ENCODE data around the gene SMC1B.

SMC1B gene

DNA sequence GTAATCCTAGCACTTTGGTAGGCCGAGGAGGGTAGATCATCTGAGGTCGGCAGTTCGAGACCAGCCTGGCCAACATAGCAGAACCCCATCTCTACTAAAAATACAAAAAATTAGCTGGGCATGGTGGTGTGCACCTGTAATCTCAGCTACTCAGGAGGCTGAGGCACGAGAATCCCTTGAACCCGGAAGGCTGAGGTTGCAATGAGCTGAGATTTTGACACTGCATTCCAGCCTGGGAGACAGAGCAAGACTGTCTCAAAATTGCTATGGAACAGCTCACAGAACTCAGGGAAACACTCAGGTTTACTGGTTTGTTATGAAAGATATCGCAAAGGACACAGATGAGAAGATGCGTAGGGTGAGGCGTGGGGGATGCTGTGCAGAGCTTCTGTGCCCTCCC, 101.0 kb downstream of the SMC1B start:
- H3K4me3 ChIP-seq (ENCODE audit: low read depth, low read length) = no peak overlapping the region
- H3K9ac ChIP-seq (ENCODE audit: low read length) = no peak overlapping the region
- peaks cover 14% of the 10 kb centered on the region for H3K79me1 ChIP-seq (ENCODE audit: low read length)
- H3K4me1 ChIP-seq (ENCODE audit: control insufficient read depth in 1 of 2, insufficient read depth in 2 of 2, low read length in 2 of 2) = peaks cover 26 to 32% of the 10 kb centered on the region in 2 experiments
- H3K4me2 ChIP-seq (ENCODE audit: low read length) = no peak overlapping the region
- H3K9me3 ChIP-seq (ENCODE audit: insufficient read depth, low read depth, low read length) = peaks cover 3% of the 10 kb centered on the region
- no peak overlapping the region for H4K12ac ChIP-seq (ENCODE audit: low read depth, low read length)
- H4K91ac ChIP-seq (ENCODE audit: low read depth, low read length) = no peak overlapping the region
- H2BK120ac ChIP-seq (ENCODE audit: insufficient read depth, low read length, poor library complexity) = peak overlapping the region; percentile 20
- no peak overlapping the region for H4K8ac ChIP-seq (ENCODE audit: low read depth, low read length)
- peak; percentile 33 to 59 for DNase-seq
- H3K36me3 ChIP-seq (ENCODE audit: control insufficient read depth in 1 of 2, insufficient read depth in 2 of 2, low read length in 2 of 2) = no peaks in the 10 kb centered on the region
- no peak overlapping the region for H3K4ac ChIP-seq (ENCODE audit: low read depth, low read length)
- peak overlapping the region; percentile 28 for H3K27ac ChIP-seq (ENCODE audit: low read depth, low read length)
- H3K18ac ChIP-seq (ENCODE audit: low read length) = no peak overlapping the region
- H2AK5ac ChIP-seq (ENCODE audit: low read length) = no peak overlapping the region
- H3K14ac ChIP-seq (ENCODE audit: low read length) = no peak overlapping the region
- H3K23ac ChIP-seq (ENCODE audit: low read length) = no peak overlapping the region
- H3K27me3 ChIP-seq (ENCODE audit: insufficient read depth, low read length) = no peaks in the 10 kb centered on the region
- H3K79me2 ChIP-seq (ENCODE audit: control insufficient read depth, insufficient read depth, low read length, poor library complexity) = peaks cover 18% of the 10 kb centered on the region
- no peak overlapping the region for H2BK12ac ChIP-seq (ENCODE audit: low read length)
- no CpG with 5 or more reads among the region's 8 CpGs for WGBS (ENCODE audit: extremely low coverage, insufficient coverage, insufficient read length)
- no peak overlapping the region for H2AFZ ChIP-seq (ENCODE audit: insufficient read depth, low read length, poor library complexity)
- H2BK5ac ChIP-seq (ENCODE audit: low read depth, low read length, poor library complexity) = peak overlapping the region; percentile 6

GRCh38 chr22:45310977-45311531, 102.3 kb downstream of the SMC1B start:
- DNase-seq = no peak
- Histone ChIP-seq H3K79me1 (ENCODE audit: low read length) (peaks cover 14% of the 10 kb centered on the region), H3K14ac (ENCODE audit: low read length) (no peak overlapping the region), H3K9ac (ENCODE audit: low read length) (no peak overlapping the region), H3K4ac (ENCODE audit: low read depth, low read length) (peak overlapping the region; percentile 89), H2AK5ac (ENCODE audit: low read length) (no peak overlapping the region), H3K27ac (ENCODE audit: low read depth, low read length) (no peak overlapping the region), H2BK5ac (ENCODE audit: low read depth, low read length, poor library complexity) (no peak overlapping the region), H3K4me2 (ENCODE audit: low read length) (peak overlapping the region; percentile 94), H4K12ac (ENCODE audit: low read depth, low read length) (no peak overlapping the region), H3K9me3 (ENCODE audit: insufficient read depth, low read depth, low read length) (peaks cover 3% of the 10 kb centered on the region), H3K79me2 (ENCODE audit: control insufficient read depth, insufficient read depth, low read length, poor library complexity) (peaks cover 17% of the 10 kb centered on the region), H3K27me3 (ENCODE audit: insufficient read depth, low read length) (no peaks in the 10 kb centered on the region), H3K36me3 (ENCODE audit: control insufficient read depth in 1 of 2, insufficient read depth in 2 of 2, low read length in 2 of 2) (no peaks in the 10 kb centered on the region), H4K91ac (ENCODE audit: low read depth, low read length) (no peak overlapping the region), H2BK12ac (ENCODE audit: low read length) (no peak overlapping the region), H4K8ac (ENCODE audit: low read depth, low read length) (no peak overlapping the region), H3K4me3 (ENCODE audit: low read depth, low read length) (no peak overlapping the region), H2AFZ (ENCODE audit: insufficient read depth, low read length, poor library complexity) (no peak overlapping the region), H3K18ac (ENCODE audit: low read length) (peak overlapping the region; percentile 59), H3K23ac (ENCODE audit: low read length) (no peak overlapping the region), H3K4me1 (ENCODE audit: control insufficient read depth in 1 of 2, insufficient read depth in 2 of 2, low read length in 2 of 2) (peaks cover 24 to 32% of the 10 kb centered on the region in 2 experiments), H2BK120ac (ENCODE audit: insufficient read depth, low read length, poor library complexity) (no peak overlapping the region)
- WGBS (ENCODE audit: extremely low coverage, insufficient coverage, insufficient read length) = no CpG with 5 or more reads among the region's 14 CpGs

GRCh38 chr22:45310331-45310976, 102.9 kb downstream of the SMC1B start:
- no CpG with 5 or more reads among the region's 33 CpGs for WGBS (ENCODE audit: extremely low coverage, insufficient coverage, insufficient read length)
- Histone ChIP-seq H4K12ac (ENCODE audit: low read depth, low read length) (peak overlapping the region; percentile 3), H3K79me2 (ENCODE audit: control insufficient read depth, insufficient read depth, low read length, poor library complexity) (peaks cover 17% of the 10 kb centered on the region), H3K9ac (ENCODE audit: low read length) (peak overlapping the region; percentile 68), H3K27ac (ENCODE audit: low read depth, low read length) (peak overlapping the region; percentile 73), H3K4me3 (ENCODE audit: low read depth, low read length) (peak overlapping the region; percentile 83), H3K4me1 (ENCODE audit: control insufficient read depth in 1 of 2, insufficient read depth in 2 of 2, low read length in 2 of 2) (peaks cover 24 to 32% of the 10 kb centered on the region in 2 experiments), H4K8ac (ENCODE audit: low read depth, low read length) (peak overlapping the region; percentile 6), H3K79me1 (ENCODE audit: low read length) (peaks cover 14% of the 10 kb centered on the region), H3K36me3 (ENCODE audit: control insufficient read depth in 1 of 2, insufficient read depth in 2 of 2, low read length in 2 of 2) (no peaks in the 10 kb centered on the region), H2BK5ac (ENCODE audit: low read depth, low read length, poor library complexity) (peak overlapping the region; percentile 31), H3K4me2 (ENCODE audit: low read length) (peak overlapping the region; percentile 94), H2BK12ac (ENCODE audit: low read length) (peak overlapping the region; percentile 29), H3K27me3 (ENCODE audit: insufficient read depth, low read length) (no peaks in the 10 kb centered on the region), H2AK5ac (ENCODE audit: low read length) (no peak overlapping the region), H4K91ac (ENCODE audit: low read depth, low read length) (peak overlapping the region; percentile 75), H3K18ac (ENCODE audit: low read length) (peak overlapping the region; percentile 73), H2BK120ac (ENCODE audit: insufficient read depth, low read length, poor library complexity) (no peak overlapping the region), H2AFZ (ENCODE audit: insufficient read depth, low read length, poor library complexity) (peak overlapping the region; percentile 23), H3K9me3 (ENCODE audit: insufficient read depth, low read depth, low read length) (peaks cover 3% of the 10 kb centered on the region), H3K4ac (ENCODE audit: low read depth, low read length) (peak overlapping the region; percentile 94), H3K23ac (ENCODE audit: low read length) (no peak overlapping the region), H3K14ac (ENCODE audit: low read length) (peak overlapping the region; percentile 70)
- no peak for DNase-seq

DNA sequence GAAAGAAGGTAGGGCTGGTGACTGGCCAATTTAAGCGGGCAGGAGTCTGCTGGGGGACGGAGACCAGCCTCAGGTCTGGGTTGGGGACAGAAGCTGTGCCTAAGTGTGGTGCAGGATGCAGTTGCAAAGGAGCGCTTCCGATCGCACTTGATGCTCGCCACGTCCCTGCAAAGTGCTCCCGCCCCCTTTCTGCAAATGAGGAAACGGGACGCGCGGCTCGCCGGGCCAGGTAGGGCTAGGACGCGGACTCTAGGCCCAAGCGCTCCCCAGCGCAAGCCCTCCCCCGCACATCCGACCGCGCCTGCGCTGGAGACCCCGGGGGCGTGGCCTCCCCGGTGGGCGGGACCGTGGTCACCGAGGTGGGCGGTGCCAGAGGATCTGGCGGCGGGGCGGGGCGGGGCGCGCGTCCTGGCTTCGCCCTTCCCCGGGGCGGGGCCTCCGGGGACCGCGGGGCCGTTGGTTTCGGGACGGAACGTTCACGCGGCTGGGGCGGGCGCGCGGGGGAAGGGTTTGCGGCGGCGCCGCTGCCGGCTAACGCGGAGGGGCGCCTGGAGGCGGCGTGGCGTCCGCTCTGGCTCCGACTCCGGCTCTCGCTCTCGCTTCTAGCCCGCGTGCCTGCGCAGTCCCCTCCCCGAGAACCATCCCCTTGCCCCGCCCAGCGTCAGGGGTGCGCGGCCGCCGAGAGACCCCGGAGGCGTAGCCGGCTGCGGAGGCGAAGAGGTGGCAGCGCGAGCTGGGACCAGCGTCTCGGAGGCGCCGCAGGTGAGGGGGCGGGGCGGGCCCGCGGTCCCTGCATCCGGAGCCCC, 103.8 kb downstream of the SMC1B start, which contains the start of gene FAM118A:
TSS of gene FAM118A (plus strand) at position 513 of the 806 bp plus-strand sequence. CDS start 12,446 bp downstream, outside the sequence.
- Histone ChIP-seq H4K8ac (ENCODE audit: low read depth, low read length) (peak within 1 kb of the TSS; percentile 73), H3K18ac (ENCODE audit: low read length) (peak within 1 kb of the TSS; percentile 73), H3K36me3 (ENCODE audit: control insufficient read depth in 1 of 2, insufficient read depth in 2 of 2, low read length in 2 of 2) (no peaks in the 10 kb centered on the region), H4K91ac (ENCODE audit: low read depth, low read length) (peak within 1 kb of the TSS; percentile 79), H3K9ac (ENCODE audit: low read length) (peak within 1 kb of the TSS; percentile 68), H3K4me3 (ENCODE audit: low read depth, low read length) (peak within 1 kb of the TSS; percentile 83), H3K27me3 (ENCODE audit: insufficient read depth, low read length) (no peaks in the 10 kb centered on the region), H3K79me1 (ENCODE audit: low read length) (peaks cover 14% of the 10 kb centered on the region), H2BK12ac (ENCODE audit: low read length) (peak within 1 kb of the TSS; percentile 47), H2BK5ac (ENCODE audit: low read depth, low read length, poor library complexity) (peak within 1 kb of the TSS; percentile 31), H3K79me2 (ENCODE audit: control insufficient read depth, insufficient read depth, low read length, poor library complexity) (peaks cover 17% of the 10 kb centered on the region), H3K9me3 (ENCODE audit: insufficient read depth, low read depth, low read length) (peaks cover 3% of the 10 kb centered on the region), H2AFZ (ENCODE audit: insufficient read depth, low read length, poor library complexity) (peak within 1 kb of the TSS; percentile 64), H3K14ac (ENCODE audit: low read length) (peak within 1 kb of the TSS; percentile 75), H3K27ac (ENCODE audit: low read depth, low read length) (peak within 1 kb of the TSS; percentile 73), H3K23ac (ENCODE audit: low read length) (no peak within 1 kb of the TSS), H3K4ac (ENCODE audit: low read depth, low read length) (peak within 1 kb of the TSS; percentile 94), H2AK5ac (ENCODE audit: low read length) (peak within 1 kb of the TSS; percentile 56), H3K4me2 (ENCODE audit: low read length) (peak within 1 kb of the TSS; percentile 94), H2BK120ac (ENCODE audit: insufficient read depth, low read length, poor library complexity) (peak within 1 kb of the TSS; percentile 26), H4K12ac (ENCODE audit: low read depth, low read length) (peak within 1 kb of the TSS; percentile 22), H3K4me1 (ENCODE audit: control insufficient read depth in 1 of 2, insufficient read depth in 2 of 2, low read length in 2 of 2) (peaks cover 24 to 32% of the 10 kb centered on the region in 2 experiments)
- peak; percentile 87 to 98 for DNase-seq
- WGBS (ENCODE audit: extremely low coverage, insufficient coverage, insufficient read length) = no CpG with 5 or more reads among the region's 95 CpGs

Measured in trophoblast cell (in vitro differentiated cells and primary cell).